GM21576 (cell line): Measurements from ENCODE around the gene LDLR.

Experiments used
- ATAC-seq: cut with Tn5 transposase; IDR thresholded peaks from one replicate; pipeline ENCODE4 v1.9.1; 2021; ENCODE audit warnings: mild to moderate bottlenecking, moderate library complexity; ENCODE audit not compliant: unreplicated experiment

Gene LDLR

DNA sequence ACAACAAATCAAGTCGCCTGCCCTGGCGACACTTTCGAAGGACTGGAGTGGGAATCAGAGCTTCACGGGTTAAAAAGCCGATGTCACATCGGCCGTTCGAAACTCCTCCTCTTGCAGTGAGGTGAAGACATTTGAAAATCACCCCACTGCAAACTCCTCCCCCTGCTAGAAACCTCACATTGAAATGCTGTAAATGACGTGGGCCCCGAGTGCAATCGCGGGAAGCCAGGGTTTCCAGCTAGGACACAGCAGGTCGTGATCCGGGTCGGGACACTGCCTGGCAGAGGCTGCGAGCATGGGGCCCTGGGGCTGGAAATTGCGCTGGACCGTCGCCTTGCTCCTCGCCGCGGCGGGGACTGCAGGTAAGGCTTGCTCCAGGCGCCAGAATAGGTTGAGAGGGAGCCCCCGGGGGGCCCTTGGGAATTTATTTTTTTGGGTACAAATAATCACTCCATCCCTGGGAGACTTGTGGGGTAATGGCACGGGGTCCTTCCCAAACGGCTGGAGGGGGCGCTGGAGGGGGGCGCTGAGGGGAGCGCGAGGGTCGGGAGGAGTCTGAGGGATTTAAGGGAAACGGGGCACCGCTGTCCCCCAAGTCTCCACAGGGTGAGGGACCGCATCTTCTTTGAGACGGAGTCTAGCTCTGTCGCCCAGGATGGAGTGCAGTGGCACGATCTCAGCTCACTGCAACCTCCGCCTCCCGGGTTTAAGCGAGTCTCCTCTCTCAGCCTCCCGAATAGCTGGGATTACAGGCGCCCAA, at the start of gene LDLR:
TSS of gene LDLR (plus strand) at position 210 of the 760 bp plus-strand sequence. CDS start at position 296, 86 bp downstream.
- ATAC-seq, result peak; percentile 24

- ATAC-seq, result no peak
Measured at GRCh38 chr19:11041194-11041593, 48.1 kb upstream of the LDLR start.

GRCh38 chr19:11041966-11042627, 47.2 kb upstream of the LDLR start:
- no peak for ATAC-seq

DNA sequence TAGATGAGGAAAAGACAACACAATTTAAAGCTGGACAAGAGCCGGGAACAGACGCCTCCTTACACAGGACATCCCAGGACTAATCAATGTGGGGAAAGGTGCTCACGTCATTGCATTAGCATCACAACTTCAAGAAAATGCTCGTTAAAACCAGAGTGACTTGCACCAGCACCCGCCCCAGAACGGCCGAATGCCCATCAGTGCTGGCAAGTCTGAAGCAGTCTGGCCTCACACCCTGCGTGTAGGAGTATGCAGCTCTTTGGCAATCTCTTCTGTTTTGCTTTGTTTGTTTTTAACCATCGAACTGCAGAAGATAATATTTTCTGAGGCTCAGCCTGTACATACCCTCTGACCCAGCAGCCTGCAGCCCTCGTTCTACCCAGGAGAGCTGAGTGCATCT, 44.8 kb upstream of the LDLR start:
- ATAC-seq, result no peak

- ATAC-seq, result no peak
Measured at GRCh38 chr19:11045536-11045935, 43.7 kb upstream of the LDLR start.

DNA sequence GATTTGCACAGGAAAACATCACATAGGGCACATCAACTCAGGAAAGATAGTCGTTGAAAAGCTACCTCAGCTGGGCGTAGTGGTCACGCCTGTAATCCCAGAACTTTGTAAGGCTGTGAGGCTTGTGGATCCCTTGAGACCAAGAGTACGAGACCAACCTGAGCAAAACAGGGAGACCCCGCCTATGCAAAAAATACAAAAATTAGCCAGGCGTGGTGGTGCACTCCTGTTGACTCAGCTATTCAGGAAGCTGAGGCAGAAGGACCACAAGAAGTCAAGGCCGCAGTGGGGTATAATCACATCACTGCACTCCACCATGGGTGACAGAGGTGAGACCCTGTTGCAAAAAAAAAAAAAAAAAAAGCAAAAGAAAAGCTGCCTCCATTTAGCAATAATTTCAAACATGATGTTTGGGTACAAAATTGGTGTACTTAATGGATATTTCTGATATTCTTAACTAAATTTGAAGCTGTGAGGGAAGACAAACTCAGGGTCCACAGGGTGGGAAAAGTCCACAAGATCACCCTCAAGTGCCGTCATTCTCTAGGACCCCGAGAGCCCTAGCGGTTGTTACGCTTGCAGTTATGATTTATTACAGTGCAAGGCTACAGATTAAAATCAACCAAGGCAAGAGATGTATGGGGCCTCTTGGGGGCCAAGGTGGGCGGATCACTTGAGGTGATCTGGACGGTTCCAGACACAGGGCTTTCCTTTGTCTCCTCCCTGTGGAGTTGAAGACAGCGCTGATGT, 42.5 kb upstream of the LDLR start:
- ATAC-seq, result no peak

DNA sequence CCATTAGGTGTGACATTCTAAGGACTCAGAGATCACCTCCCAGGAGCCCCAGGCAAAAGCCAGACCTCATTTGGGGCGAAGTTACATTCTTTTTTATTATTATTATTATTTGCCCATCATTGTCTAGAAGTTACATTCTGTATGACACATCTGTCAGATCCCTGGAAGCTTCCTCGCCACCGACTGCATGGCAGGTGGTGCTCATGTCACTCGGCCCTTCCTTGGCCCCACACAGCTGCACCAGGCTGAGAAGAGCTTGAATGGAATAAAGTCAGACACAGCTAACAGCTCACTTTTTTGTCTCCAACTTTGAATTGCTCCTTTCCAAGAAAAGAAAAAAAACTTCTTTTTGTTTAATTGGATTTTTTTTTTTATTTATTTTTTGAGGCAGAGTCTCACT, 41.4 kb upstream of the LDLR start:
- no peak for ATAC-seq

DNA sequence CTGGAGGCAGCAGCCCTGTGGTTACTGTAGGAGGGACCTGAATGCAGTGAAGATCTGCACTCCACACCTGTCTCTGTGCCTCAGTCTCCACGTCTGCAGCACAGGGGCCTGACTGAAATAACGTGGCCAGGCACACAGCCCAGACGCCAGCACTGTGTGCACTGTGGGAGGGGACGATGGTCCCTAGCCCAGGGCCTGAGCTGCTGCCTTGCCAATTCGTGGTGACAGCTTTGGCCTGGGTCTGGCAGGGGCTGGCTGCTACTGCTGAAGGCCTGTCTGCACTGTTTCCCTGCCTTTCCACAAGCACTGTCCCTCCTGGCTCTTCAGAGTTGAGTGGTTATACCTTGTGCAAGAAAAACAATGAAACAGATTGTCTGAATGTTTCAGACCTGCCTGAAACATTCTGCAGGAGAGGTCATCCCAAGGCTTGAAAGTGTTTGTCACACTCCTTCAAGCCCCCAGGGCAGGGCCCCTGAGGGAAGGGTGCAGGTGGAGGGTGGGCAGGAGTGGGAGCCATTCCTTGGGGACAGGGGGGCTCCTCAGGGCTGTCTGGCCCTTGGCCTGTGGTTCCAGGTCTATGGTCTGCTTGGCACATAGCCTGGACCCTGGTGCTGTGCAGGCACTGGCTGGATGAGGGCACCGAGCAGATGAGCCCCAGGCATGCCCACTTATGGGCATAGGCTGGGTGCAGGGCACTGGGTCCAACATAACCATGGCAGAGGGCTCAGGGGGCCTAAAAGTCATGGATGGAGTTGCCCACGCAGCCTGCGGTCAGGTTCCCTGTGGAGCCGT, 38.7 kb upstream of the LDLR start:
- ATAC-seq, result no peak

GRCh38 chr19:11053817-11054195, 35.5 kb upstream of the LDLR start:
- no peak for ATAC-seq

DNA sequence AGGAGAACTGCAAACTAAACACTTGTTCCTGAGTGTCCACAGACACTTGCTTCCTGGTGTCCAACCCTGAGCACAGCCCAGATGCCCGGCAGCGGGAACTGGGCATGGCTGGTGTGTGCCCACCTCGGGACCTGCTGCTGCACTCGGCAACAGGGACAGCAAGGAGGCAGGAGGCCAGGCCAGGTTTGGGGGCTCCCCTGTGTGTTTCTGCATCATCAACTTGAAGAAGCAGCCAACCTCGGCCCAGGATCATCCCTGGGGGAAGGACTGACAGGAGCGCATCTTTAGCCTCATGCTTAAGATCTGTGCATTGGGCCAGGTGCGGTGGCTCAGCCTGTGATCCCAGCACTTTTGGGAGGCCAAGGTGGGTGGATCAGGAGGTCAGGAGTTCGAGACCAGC, 35.1 kb upstream of the LDLR start:
- no peak for ATAC-seq

DNA sequence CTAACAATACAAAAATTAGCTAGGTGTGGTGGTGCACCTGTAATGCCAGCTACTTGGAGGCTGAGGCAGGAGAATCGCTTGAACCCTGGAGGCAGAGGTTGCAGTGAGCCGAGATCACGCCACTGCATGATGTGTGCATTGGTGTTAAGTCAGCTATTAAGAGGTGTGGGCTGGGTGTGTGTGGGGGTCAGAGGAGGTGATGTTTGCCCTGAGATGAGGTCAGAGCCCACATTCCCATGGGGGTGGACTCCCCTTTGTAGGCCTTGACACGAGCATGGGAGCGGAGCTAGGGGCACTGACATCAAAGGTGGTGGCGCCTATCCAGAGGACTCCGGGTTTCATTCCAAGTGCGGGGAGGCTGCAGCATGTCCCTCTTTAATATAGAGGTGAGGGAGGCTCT, 34.6 kb upstream of the LDLR start:
- no peak for ATAC-seq

GRCh38 chr19:11058246-11059030, 30.8 kb upstream of the LDLR start:
- no peak for ATAC-seq

GRCh38 chr19:11059511-11060358, 29.5 kb upstream of the LDLR start:
- no peak for ATAC-seq

GRCh38 chr19:11061952-11062351, 27.3 kb upstream of the LDLR start:
- ATAC-seq, result no peak

DNA sequence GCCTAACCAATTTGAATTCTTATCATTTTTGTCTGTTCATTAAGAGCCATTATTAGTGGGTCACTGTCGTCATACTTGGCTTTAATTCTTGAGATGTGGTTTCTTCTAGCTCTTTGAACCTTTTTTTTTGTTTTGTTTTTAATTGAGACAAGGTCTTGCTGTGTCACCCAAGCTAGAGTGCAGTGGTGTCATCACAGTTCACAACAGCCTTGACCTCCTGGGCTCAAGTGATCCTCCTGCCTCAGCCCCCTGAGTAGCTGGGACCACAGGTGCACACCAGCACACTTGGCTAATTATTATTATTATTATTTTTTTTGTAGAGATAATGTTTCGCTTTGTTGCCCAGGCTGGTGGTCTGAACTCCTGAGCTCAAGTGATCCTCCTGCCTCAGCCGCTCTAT, 25.8 kb upstream of the LDLR start:
- no peak for ATAC-seq

- no peak for ATAC-seq
Measured at GRCh38 chr19:11064831-11065303, 24.4 kb upstream of the LDLR start.

GRCh38 chr19:11066326-11066725, 22.9 kb upstream of the LDLR start:
- no peak for ATAC-seq

GRCh38 chr19:11067356-11068113, 21.7 kb upstream of the LDLR start:
- no peak for ATAC-seq

DNA sequence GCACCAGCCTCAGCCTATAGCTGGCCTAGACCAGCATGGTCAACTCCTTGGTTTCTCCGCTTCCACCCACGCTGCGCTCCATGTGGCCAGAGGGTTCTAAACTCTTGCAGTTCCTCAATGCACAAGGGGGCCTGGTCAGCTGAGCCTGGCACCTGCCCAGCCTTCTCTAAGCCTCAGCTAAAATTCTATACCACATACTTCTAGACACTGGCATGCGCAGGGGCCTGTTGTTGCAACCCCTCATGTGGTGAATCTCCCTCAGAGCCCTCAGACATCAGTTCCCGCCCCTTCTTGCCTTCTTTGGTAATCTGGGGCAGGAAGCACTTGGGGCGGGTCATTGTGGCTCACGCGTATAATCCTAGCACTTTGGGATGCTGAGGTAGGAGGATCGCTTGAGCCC, 19.7 kb upstream of the LDLR start:
- no peak for ATAC-seq
